Thyroid gland (tissue), 4 donors: ENCODE data around the gene GPR158. TPM values are rescaled to one million over a fixed set of nuclear protein-coding genes. Genes with fewer than 3 reads are reported as not detected.

ENCODE experiments used
- DNase-seq, 2 donors: peaks; one replicate each; pipeline ENCODE4 v3.0.0-alpha.2; 2019
- H3K27ac ChIP-seq, 3 donors: fragments of 200-600 bp; sonication (generic); 1 replicate in 2 of 3; 2 replicates in 1 of 3; pipeline ENCODE4 v1.5.1; 2016 to 2019; ENCODE audit warnings: mild to moderate bottlenecking in 1 of 3, moderate library complexity in 1 of 3
- H3K27me3 ChIP-seq: fragments of 200-600 bp; sonication (generic); one replicate; pipeline ENCODE4 v1.5.1; 2019
- H3K36me3 ChIP-seq, 2 donors: fragments of 200-600 bp; sonication (generic); one replicate each; pipeline ENCODE4 v1.5.1; 2016 to 2019
- H3K4me1 ChIP-seq, 2 donors: fragments of 200-600 bp; sonication (generic); one replicate each; pipeline ENCODE4 v1.5.1; 2017 to 2019
- H3K4me3 ChIP-seq, 3 donors: fragments of 200-600 bp; sonication (generic); replicated peaks in 1 of 3; 1 replicate in 2 of 3; 2 replicates in 1 of 3; pipeline ENCODE4 v1.5.1; 2016; ENCODE audit warnings: mild to moderate bottlenecking in 1 of 3
- H3K9me3 ChIP-seq: fragments of 200-600 bp; sonication (generic); one replicate; pipeline ENCODE4 v1.5.1; 2017
- POLR2A ChIP-seq, 2 donors: fragments of 450-650 bp; IDR thresholded peaks; one replicate each; pipeline ENCODE4 v1.6.1; 2017; ENCODE audit warnings: antibody characterized with exemption in 2 of 2, mild to moderate bottlenecking in 2 of 2, moderate library complexity in 1 of 2
- WGBS, 2 donors: methylation state at CpG; one replicate each; pipeline ENCODE4 v1.1.5; 2017; 5-methylcytosine and 5-hydroxymethylcytosine counted together
- intact Hi-C: fragments of 100-400 bp; cut with DNase I; formaldehyde crosslinking; loops from one replicate; pipeline ENCODE4 v1.15.1; 2023
- total RNA-seq, 4 donors: library from RNA; depleted of rRNA; stranded (reverse); fragments of >200 nt; gene quantifications; one replicate each; pipeline ENCODE4 v1.2.3, GENCODE V29; 2016
- TF ChIP-seq, protein P1 (sequence below), 6 experiments: fragments of 200-600 bp in 3 of 6; fragments of 450-650 bp in 3 of 6; sonication (generic) in 3 of 6; IDR thresholded peaks; one replicate each; pipeline ENCODE4 v1.5.1; 2016 to 2019; ENCODE audit warnings: antibody characterized with exemption in 6 of 6, mild to moderate bottlenecking in 2 of 6, inconsistent platforms in 1 of 6, moderate library complexity in 1 of 6

Gene GPR158
- total RNA-seq, 4 donors from 2014 or later: 0.13 to 1.9 (median 1.2) TPM

DNA sequence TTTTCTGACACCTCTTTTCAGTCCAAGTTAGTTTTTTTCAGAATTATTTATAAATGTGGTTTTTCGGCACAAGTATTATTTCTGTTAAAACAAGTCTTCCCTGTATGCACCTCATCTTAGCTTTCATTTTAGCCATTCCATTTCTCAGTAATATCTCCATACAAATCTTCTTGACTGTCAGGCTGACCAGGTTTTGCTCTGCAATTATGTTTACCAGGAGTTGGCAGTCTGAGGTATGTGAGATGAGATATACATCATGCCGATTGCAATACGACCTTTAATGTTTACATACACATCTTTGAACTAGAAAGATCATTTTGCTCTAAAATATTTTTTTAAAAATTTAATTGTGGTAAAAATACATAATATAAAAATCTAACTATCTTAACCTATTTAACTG lies 209.8 kb downstream of the GPR158 start:
- Histone ChIP-seq H3K4me3 (no peak overlapping the region), H3K27me3 (no peaks in the 10 kb centered on the region), H3K9me3 (no peaks in the 10 kb centered on the region), H3K27ac (no peak overlapping the region), H3K4me1 (no peaks in the 10 kb centered on the region), H3K36me3 (no peaks in the 10 kb centered on the region)
- TF ChIP-seq POLR2A (IDR thresholded peaks at IDR 0.05): no peak
- intact Hi-C loops: no loop called here
- no peak for DNase-seq
- WGBS, 2 donors: 88 to 90% methylated on average over 3 of the region's 3 CpGs

- DNase-seq: no peak
- no peak overlapping the region for H3K27ac ChIP-seq
- no peaks in the 10 kb centered on the region for H3K4me1 ChIP-seq
- no peaks in the 10 kb centered on the region for H3K36me3 ChIP-seq
- no peak overlapping the region for H3K4me3 ChIP-seq
- no peaks in the 10 kb centered on the region for H3K27me3 ChIP-seq
- WGBS, 2 donors: 77 to 84% methylated on average over 5 to 7 of the region's 7 CpGs
- intact Hi-C loops: no loop called here
- no peak for TF ChIP-seq POLR2A (IDR thresholded peaks at IDR 0.05)
- TF ChIP-seq, protein P1, sequence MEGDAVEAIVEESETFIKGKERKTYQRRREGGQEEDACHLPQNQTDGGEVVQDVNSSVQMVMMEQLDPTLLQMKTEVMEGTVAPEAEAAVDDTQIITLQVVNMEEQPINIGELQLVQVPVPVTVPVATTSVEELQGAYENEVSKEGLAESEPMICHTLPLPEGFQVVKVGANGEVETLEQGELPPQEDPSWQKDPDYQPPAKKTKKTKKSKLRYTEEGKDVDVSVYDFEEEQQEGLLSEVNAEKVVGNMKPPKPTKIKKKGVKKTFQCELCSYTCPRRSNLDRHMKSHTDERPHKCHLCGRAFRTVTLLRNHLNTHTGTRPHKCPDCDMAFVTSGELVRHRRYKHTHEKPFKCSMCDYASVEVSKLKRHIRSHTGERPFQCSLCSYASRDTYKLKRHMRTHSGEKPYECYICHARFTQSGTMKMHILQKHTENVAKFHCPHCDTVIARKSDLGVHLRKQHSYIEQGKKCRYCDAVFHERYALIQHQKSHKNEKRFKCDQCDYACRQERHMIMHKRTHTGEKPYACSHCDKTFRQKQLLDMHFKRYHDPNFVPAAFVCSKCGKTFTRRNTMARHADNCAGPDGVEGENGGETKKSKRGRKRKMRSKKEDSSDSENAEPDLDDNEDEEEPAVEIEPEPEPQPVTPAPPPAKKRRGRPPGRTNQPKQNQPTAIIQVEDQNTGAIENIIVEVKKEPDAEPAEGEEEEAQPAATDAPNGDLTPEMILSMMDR (IDR thresholded peaks at IDR 0.05): no peak
- H3K9me3 ChIP-seq: no peaks in the 10 kb centered on the region
Observed at GRCh38 chr10:25388188-25388861, 213.5 kb downstream of the GPR158 start.

DNA sequence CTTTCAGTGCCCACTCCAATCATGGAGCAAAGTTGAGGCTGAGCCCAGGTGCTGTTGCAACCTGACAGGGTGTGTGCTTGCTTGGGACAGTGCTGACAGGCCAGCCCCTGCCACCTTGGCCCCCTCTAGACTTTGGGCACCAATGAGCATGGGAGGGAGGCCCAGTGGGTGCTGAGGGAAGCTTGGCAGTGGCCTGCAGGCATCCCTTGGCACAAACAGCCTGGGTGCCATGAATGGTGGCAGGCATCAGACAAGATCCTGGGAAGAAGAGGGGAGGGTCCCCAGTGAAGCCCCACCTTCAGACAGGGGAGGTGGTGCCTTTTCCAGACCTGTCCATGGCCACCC lies 214.0 kb downstream of the GPR158 start:
- DNase-seq: no peak
- H3K36me3 ChIP-seq: no peaks in the 10 kb centered on the region
- no peak overlapping the region for H3K27ac ChIP-seq
- H3K27me3 ChIP-seq: no peaks in the 10 kb centered on the region
- no peak overlapping the region for H3K4me3 ChIP-seq
- intact Hi-C loops: no loop called here
- H3K4me1 ChIP-seq: no peaks in the 10 kb centered on the region
- H3K9me3 ChIP-seq: no peaks in the 10 kb centered on the region
- TF ChIP-seq POLR2A (IDR thresholded peaks at IDR 0.05): no peak
- TF ChIP-seq, protein P1 (IDR thresholded peaks at IDR 0.05): no peak

DNA sequence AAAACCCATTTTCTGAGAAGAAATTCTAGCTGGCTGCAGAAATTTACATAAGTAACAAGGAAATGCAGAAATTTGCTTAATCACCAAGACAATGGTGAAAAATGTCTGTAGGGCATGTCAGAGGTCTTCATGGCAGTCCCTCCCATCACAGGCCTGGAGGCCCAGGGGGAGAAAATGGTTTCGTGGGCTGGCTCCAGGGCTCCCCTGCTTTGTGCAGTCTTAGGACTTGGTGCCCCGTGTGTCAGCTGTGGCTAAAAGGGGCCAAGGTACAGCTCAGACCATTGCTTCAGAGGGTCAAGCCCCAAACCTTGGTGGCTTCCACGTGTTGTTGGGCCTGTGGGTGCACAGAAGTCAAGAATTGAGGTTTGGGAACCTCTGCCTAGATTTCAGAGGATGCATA lies 215.9 kb downstream of the GPR158 start:
- H3K4me3 ChIP-seq: no peak overlapping the region
- DNase-seq: no peak
- intact Hi-C loops: no loop called here
- 79 to 80% methylated on average over 2 to 3 of the region's 3 CpGs for WGBS, 2 donors
- H3K36me3 ChIP-seq: no peaks in the 10 kb centered on the region
- H3K27me3 ChIP-seq: no peaks in the 10 kb centered on the region
- H3K4me1 ChIP-seq: no peaks in the 10 kb centered on the region
- TF ChIP-seq, protein P1 (IDR thresholded peaks at IDR 0.05): no peak
- no peak for TF ChIP-seq POLR2A (IDR thresholded peaks at IDR 0.05)
- no peaks in the 10 kb centered on the region for H3K9me3 ChIP-seq
- H3K27ac ChIP-seq: no peak overlapping the region

DNA sequence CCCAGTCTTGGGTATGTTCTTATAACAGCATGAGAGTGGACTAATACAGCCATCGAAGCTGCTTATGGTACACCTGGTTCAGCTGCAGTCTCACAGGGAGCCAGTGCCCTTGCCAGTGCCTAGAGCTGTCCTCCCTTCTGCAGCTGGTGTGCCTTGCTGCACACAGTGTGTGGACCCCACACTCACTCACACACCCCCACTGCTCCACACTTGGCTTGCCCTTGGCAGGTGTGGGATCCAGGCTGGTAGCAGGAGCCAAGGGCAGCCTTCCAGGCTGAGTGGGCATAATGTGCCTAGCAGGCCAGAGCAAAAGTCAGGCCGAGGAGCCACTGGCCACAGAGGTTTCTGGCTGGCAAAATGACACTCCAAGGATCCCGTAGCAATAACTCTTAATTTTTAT lies 217.3 kb downstream of the GPR158 start:
- intact Hi-C loops: no loop called here
- TF ChIP-seq POLR2A (IDR thresholded peaks at IDR 0.05): no peak
- TF ChIP-seq, protein P1 (IDR thresholded peaks at IDR 0.05): no peak
- Histone ChIP-seq H3K27me3 (no peaks in the 10 kb centered on the region), H3K4me1 (no peaks in the 10 kb centered on the region), H3K27ac (no peak overlapping the region), H3K36me3 (no peaks in the 10 kb centered on the region), H3K4me3 (no peak overlapping the region), H3K9me3 (no peaks in the 10 kb centered on the region)
- no peak for DNase-seq
- WGBS, 2 donors: 78 to 84% methylated on average over 3 of the region's 3 CpGs
